ENCODE data around the gene MRAP2. TPM values are rescaled to one million over a fixed set of nuclear protein-coding genes. Genes with fewer than 3 reads are reported as not detected.

The MRAP2 gene
- total RNA-seq, 1 experiment from 2014 or later: 0.33 TPM

DNA sequence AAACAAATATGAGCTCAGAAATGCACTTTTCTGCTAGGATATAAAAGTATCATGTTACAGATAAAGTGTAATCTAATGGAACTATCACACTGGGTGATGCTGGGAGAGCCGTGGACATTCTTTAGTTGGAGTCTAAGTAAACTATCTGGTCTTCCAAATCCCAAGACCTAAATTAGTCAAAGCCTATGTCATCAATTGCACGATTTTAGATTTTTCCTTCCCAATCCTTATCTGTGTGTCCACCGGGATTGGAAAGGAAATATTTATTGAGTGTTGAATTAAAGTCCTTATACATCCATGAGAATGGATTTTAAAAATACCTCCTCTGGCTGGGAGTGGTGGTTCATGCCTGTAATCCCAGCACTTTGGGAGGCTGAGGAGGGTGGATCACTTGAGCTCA lies 19.6 kb upstream of the MRAP2 start:
- no TSS peak for BruUV-seq (replicated peaks)
- no peaks in the 10 kb centered on the region for H3K36me3 Mint-ChIP-seq (ENCODE audit: insufficient read depth, unreplicated experiment)
- intact Hi-C loops (cut with micrococcal nuclease): no loop called here
- no peak overlapping the region for H3K27ac Mint-ChIP-seq (ENCODE audit: low read depth, unreplicated experiment)
- no peak overlapping the region for H3K4me3 Mint-ChIP-seq (ENCODE audit: unreplicated experiment)
- TF ChIP-seq CTCF (IDR thresholded peaks at IDR 0.05; ENCODE audit: unreplicated experiment): no peak
- CTCF ChIA-PET: interaction anchor here (0.7 kb wide), 1 partner anchor 1107 kb away, joined by 3 read pairs; no protein-coding TSS in a partner anchor
- no peaks in the 10 kb centered on the region for H3K4me1 Mint-ChIP-seq (ENCODE audit: insufficient read depth, unreplicated experiment)
- no peaks in the 10 kb centered on the region for H3K9me3 Mint-ChIP-seq (ENCODE audit: unreplicated experiment)
- POLR2A ChIA-PET: interaction anchor here (1.1 kb wide), 1 partner anchor 13 kb away, joined by 4 read pairs; no protein-coding TSS in a partner anchor
- no peak for DNase-seq (ENCODE audit: unreplicated experiment)
- H3K27me3 Mint-ChIP-seq (ENCODE audit: insufficient read depth, unreplicated experiment): no peaks in the 10 kb centered on the region

DNA sequence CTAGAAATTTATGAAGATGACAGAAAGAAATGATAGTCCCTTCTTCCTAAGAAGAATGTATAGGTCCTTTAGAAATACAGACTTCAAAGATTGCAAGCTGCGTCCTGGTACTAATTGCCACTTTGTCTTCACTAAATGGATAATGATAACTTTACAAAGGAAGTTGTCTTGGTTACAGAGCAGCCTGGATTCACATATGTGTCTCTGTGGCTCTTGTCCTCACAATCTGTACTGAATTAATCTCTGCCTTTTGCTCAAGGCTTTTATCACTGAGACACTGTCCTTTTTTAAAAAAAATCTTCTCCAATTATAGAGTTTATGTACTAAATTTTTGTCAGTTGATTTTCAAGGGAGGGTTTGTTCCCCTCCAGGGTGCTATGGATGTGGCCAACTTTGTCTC lies 17.5 kb upstream of the MRAP2 start:
- no peaks in the 10 kb centered on the region for H3K4me1 Mint-ChIP-seq (ENCODE audit: insufficient read depth, unreplicated experiment)
- H3K27ac Mint-ChIP-seq (ENCODE audit: low read depth, unreplicated experiment): no peak overlapping the region
- no peak for TF ChIP-seq CTCF (IDR thresholded peaks at IDR 0.05; ENCODE audit: unreplicated experiment)
- H3K9me3 Mint-ChIP-seq (ENCODE audit: unreplicated experiment): no peaks in the 10 kb centered on the region
- no peak for DNase-seq (ENCODE audit: unreplicated experiment)
- ChIA-PET POLR2A (no interaction called here), CTCF (no interaction called here)
- intact Hi-C loops (cut with micrococcal nuclease): no loop called here
- H3K27me3 Mint-ChIP-seq (ENCODE audit: insufficient read depth, unreplicated experiment): no peaks in the 10 kb centered on the region
- no TSS peak for BruUV-seq (replicated peaks)
- H3K4me3 Mint-ChIP-seq (ENCODE audit: unreplicated experiment): no peak overlapping the region
- no peaks in the 10 kb centered on the region for H3K36me3 Mint-ChIP-seq (ENCODE audit: insufficient read depth, unreplicated experiment)

GRCh38 chr6:84017709-84018452 lies 15.7 kb upstream of the MRAP2 start:
- no TSS peak for BruUV-seq (replicated peaks)
- H3K4me3 Mint-ChIP-seq (ENCODE audit: unreplicated experiment): no peak overlapping the region
- no peak for TF ChIP-seq CTCF (IDR thresholded peaks at IDR 0.05; ENCODE audit: unreplicated experiment)
- no peaks in the 10 kb centered on the region for H3K36me3 Mint-ChIP-seq (ENCODE audit: insufficient read depth, unreplicated experiment)
- CTCF ChIA-PET: interaction anchor here (0.7 to 1.4 kb wide), 3 partner anchors 195 to 1159 kb away, joined by 3 to 5 read pairs (median 3); no protein-coding TSS in a partner anchor
- no peak for DNase-seq (ENCODE audit: unreplicated experiment)
- POLR2A ChIA-PET: no interaction called here
- no peaks in the 10 kb centered on the region for H3K4me1 Mint-ChIP-seq (ENCODE audit: insufficient read depth, unreplicated experiment)
- intact Hi-C loops (cut with micrococcal nuclease): no loop called here
- no peaks in the 10 kb centered on the region for H3K27me3 Mint-ChIP-seq (ENCODE audit: insufficient read depth, unreplicated experiment)
- H3K27ac Mint-ChIP-seq (ENCODE audit: low read depth, unreplicated experiment): no peak overlapping the region
- no peaks in the 10 kb centered on the region for H3K9me3 Mint-ChIP-seq (ENCODE audit: unreplicated experiment)

- H3K4me3 Mint-ChIP-seq (ENCODE audit: unreplicated experiment): no peak overlapping the region
- no peak for DNase-seq (ENCODE audit: unreplicated experiment)
- no TSS peak for BruUV-seq (replicated peaks)
- ChIA-PET CTCF (interaction anchor here (0.7 to 1.4 kb wide), 3 partner anchors 195 to 1158 kb away, joined by 3 to 5 read pairs (median 3); no protein-coding TSS in a partner anchor), POLR2A (no interaction called here)
- intact Hi-C loops (cut with micrococcal nuclease): no loop called here
- no peaks in the 10 kb centered on the region for H3K27me3 Mint-ChIP-seq (ENCODE audit: insufficient read depth, unreplicated experiment)
- no peaks in the 10 kb centered on the region for H3K4me1 Mint-ChIP-seq (ENCODE audit: insufficient read depth, unreplicated experiment)
- TF ChIP-seq CTCF (IDR thresholded peaks at IDR 0.05; ENCODE audit: unreplicated experiment): no peak
- no peak overlapping the region for H3K27ac Mint-ChIP-seq (ENCODE audit: low read depth, unreplicated experiment)
- no peaks in the 10 kb centered on the region for H3K9me3 Mint-ChIP-seq (ENCODE audit: unreplicated experiment)
- no peaks in the 10 kb centered on the region for H3K36me3 Mint-ChIP-seq (ENCODE audit: insufficient read depth, unreplicated experiment)
Measured at GRCh38 chr6:84018453-84019061, 15.0 kb upstream of the MRAP2 start.

Data from MCF 10A (cell line).